GM18907 (cell line): ENCODE data around the gene MFSD8.
"Not testable (repeated sequence)": the region's sequence is repeated elsewhere in the genome, so short reads cannot be mapped to it uniquely, and the experiment has no call there.

ENCODE experiments used
- ATAC-seq: cut with Tn5 transposase; IDR thresholded peaks from one replicate; pipeline ENCODE4 v1.9.1; 2021; ENCODE audit warnings: mild to moderate bottlenecking, moderate library complexity; ENCODE audit not compliant: unreplicated experiment

Gene MFSD8

GRCh38 chr4:127965062-127965802 is at the start of gene MFSD8, which contains the start of gene ABHD18:
MFSD8 (minus strand) TSS chr4:127965173; CDS start chr4:127965133, 40 bp downstream.
ABHD18 (plus strand) TSS chr4:127965406; CDS start chr4:127982956, 17,550 bp downstream.
- peak; percentile 97 for ATAC-seq

- no peak for ATAC-seq
Measured at GRCh38 chr4:128009428-128009827, 44.5 kb upstream of the MFSD8 start.

- no peak for ATAC-seq
Measured at GRCh38 chr4:128006592-128006991, 41.6 kb upstream of the MFSD8 start.

GRCh38 chr4:127997534-127998388 is 32.8 kb upstream of the MFSD8 start:
- peak; percentile 99 for ATAC-seq

- ATAC-seq: not testable (repeated sequence)
Measured at GRCh38 chr4:127996521-127996920, 31.5 kb upstream of the MFSD8 start.

- no peak for ATAC-seq
Measured at GRCh38 chr4:127995776-127996175, 30.8 kb upstream of the MFSD8 start.

GRCh38 chr4:127993151-127993550 is 28.2 kb upstream of the MFSD8 start:
- ATAC-seq: no peak

GRCh38 chr4:127988638-127989037 is 23.7 kb upstream of the MFSD8 start:
- ATAC-seq: no peak

- ATAC-seq: no peak
Measured at GRCh38 chr4:127985989-127986388, 21.0 kb upstream of the MFSD8 start.

- no peak for ATAC-seq
Measured at GRCh38 chr4:127982445-127982844, 17.5 kb upstream of the MFSD8 start.

GRCh38 chr4:127978930-127979329 is 14.0 kb upstream of the MFSD8 start:
- no peak for ATAC-seq

- ATAC-seq: no peak
Measured at GRCh38 chr4:127975121-127975770, 10.3 kb upstream of the MFSD8 start.

GRCh38 chr4:127970925-127971324 is 6.0 kb upstream of the MFSD8 start:
- not testable (repeated sequence) for ATAC-seq

GRCh38 chr4:127968586-127968985 is 3.6 kb upstream of the MFSD8 start:
- no peak for ATAC-seq

- no peak for ATAC-seq
Measured at GRCh38 chr4:127967141-127967775, 2.3 kb upstream of the MFSD8 start.

- ATAC-seq: peak; percentile 37
Measured at GRCh38 chr4:127965803-127966175, 816 bp upstream of the MFSD8 start.

GRCh38 chr4:127964426-127965061 is 429 bp downstream of the MFSD8 start:
- peak; percentile 31 for ATAC-seq

- ATAC-seq: not testable (repeated sequence)
Measured at GRCh38 chr4:127963633-127964398, 1.2 kb downstream of the MFSD8 start.

GRCh38 chr4:127959794-127960193 is 5.2 kb downstream of the MFSD8 start:
- ATAC-seq: no peak

GRCh38 chr4:127957105-127957504 is 7.9 kb downstream of the MFSD8 start:
- ATAC-seq: no peak
